IPS DF 19.7 (cell line): ENCODE results near the gene MRTFB.
"Not testable (repeated sequence)": the region's sequence is repeated elsewhere in the genome, so short reads cannot be mapped to it uniquely, and the experiment has no call there.

Experiments used
- DNase-seq: peaks from one replicate; pipeline ENCODE4 v3.0.0-alpha.2; 2013; ENCODE audit warnings: low read depth, low spot score

Gene MRTFB

GRCh38 chr16:14183962-14184361 is 112.8 kb downstream of the MRTFB start:
- not testable (repeated sequence) for DNase-seq

GRCh38 chr16:14186007-14186794 is 115.1 kb downstream of the MRTFB start:
- DNase-seq, result no peak

GRCh38 chr16:14186795-14187221 is 115.7 kb downstream of the MRTFB start:
- DNase-seq, result no peak

DNA sequence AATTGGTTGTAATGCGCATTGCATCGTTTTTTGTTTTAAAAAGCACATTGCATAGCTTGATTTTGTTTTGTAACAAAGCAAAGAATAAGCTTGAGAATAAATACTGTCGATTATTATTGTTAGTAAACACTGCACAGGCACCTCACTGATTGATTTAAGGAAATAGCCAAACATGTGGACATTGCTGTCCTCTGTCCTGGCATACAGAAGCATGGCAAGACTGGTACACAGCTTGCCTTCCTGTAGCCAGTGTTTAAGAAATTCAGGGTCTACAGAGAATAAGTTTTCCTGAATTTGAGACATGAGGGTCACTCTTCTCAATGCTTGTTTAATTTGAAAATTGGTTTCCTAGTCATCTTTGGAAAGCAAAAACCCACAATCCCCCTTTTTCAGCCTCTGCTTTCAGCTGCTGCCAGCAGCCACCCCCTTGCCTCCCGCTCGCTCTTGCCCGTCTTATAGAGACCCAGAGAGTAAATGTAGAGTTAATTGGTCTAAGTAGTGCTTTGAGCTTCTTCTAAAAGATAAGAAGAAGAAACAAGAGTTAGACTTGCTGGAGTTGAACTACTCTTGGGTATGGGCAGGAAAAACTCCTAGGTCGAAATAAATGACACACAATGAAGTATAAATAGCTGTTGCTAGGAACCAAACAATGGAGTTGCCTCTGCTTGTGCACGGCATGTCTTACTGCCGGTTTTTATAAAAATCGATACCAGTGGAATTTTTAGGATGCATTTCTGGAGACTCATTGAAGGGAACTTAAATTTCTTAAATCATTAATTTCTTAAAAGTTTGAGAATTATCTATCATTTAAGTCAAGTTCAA is 116.6 kb downstream of the MRTFB start:
- DNase-seq, result no peak

GRCh38 chr16:14193316-14193871 is 122.3 kb downstream of the MRTFB start:
- DNase-seq, result no peak

GRCh38 chr16:14194721-14195120 is 123.6 kb downstream of the MRTFB start:
- DNase-seq, result no peak

GRCh38 chr16:14196011-14196410 is 124.9 kb downstream of the MRTFB start:
- no peak for DNase-seq

DNA sequence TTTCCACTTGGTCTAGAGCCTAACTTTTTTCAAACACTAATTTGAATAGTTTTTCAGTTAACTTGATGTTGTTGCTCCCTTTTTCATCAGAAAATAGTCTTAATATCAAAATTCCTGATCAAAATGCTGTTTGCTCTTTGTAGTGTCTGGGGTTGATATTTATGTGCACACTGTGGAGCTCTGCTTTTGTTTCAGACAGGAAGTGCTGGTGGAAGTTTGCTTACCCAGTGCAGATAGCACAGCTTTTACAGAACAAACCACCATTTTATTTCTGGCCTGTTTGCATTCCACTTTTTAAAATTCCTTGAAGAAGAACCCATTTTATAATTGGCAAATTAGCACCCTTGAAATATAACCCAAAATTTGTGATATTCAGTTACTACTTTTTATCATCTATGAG is 125.4 kb downstream of the MRTFB start:
- DNase-seq, result no peak

DNA sequence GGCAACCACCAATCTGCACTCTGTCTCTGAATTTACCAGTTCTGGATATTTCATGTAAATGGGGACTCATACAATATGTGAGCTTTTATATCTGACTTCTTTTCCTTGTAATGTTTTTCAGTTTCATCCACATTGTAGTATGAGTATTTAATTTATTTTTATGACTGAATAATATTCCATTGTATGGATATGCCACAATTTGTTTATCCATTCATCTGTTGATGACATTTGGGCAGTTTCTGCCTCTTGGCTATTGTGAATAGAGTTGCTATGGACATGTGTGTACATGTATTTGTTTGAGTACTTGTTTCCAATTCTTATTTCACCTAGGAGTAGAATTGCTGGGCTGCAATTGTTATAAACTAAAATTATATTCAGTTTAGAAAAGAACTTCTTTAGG is 126.9 kb downstream of the MRTFB start:
- no peak for DNase-seq

GRCh38 chr16:14198572-14198971 is 127.5 kb downstream of the MRTFB start:
- DNase-seq, result no peak

DNA sequence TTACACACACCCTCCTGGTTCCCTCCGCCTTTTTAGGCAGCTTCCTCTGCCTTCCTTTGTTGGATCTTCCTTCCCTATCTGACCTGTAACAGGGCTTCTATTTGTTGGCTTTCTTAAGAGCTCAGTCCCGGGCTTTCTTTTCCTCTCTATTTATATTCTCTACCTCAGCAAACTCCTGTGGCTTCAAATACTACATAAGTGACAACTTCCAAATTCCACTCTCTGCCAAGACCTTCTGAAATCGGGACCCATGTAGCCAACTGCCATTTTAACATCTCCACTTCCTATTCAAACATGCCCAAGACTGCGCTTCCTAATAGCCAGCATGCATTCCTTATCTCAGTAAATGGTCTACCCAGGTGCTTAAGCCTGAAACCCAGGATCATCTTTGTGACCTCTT is 128.1 kb downstream of the MRTFB start:
- no peak for DNase-seq

- no peak for DNase-seq
Measured at GRCh38 chr16:14199624-14200023, 128.5 kb downstream of the MRTFB start.

- DNase-seq, result no peak
Measured at GRCh38 chr16:14202095-14202494, 131.0 kb downstream of the MRTFB start.

DNA sequence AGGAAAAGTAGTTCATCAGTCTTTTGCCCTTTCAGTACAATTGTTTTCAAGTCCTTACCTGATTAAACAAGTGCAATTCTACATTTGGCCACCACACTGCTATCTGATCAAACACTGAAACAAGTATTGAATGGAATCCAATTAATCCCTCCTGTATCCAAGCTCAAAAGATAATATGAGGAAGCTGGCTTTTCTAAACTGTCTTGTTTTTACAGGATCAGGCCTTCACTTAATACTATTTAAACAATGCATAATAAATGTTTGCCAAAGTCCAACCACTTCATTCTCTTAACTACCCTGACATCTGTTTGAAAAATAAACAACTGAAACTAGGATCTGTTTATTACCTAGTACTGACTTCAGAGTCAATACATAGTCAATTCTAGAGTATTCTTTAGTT is 131.6 kb downstream of the MRTFB start:
- DNase-seq, result no peak

DNA sequence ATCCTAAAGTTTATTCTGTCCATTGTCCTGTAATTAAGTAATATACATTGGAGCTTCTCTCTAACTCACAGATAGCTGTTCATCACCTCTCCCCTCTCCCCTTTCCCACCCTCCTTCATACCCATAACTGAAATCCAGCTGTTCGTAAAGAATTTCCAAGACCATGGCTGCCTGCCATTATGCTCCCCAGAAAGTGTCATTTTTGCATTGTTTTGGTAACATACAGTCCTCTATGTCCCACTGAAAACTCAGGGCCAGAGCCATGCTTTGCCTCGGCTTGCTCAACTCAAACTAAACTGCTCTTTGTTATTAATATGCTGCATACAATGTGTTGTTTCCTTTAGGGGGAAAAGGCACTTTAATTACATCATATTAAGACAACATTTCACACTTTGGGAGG is 132.0 kb downstream of the MRTFB start:
- no peak for DNase-seq

GRCh38 chr16:14205666-14206065 is 134.5 kb downstream of the MRTFB start:
- DNase-seq, result no peak

- no peak for DNase-seq
Measured at GRCh38 chr16:14211856-14212543, 140.9 kb downstream of the MRTFB start.

DNA sequence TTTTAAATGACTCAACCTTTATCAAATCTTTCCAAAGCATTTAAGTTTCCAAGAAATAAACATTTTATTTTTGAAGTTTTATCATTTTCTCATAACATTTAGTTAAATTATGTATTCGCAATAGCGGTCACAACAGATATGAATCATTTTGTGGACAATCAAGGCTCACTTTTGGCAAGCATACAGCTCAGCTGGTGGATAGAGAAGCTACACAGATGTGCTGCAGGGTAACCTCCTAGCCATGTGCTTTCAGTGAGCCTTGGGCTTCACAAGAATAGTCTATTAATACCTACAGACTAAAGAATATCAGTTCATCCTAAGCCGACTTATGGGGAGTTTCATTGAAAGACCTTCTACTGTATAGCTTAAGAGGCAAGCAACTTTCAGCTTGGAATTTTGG is 144.8 kb downstream of the MRTFB start:
- DNase-seq, result no peak

DNA sequence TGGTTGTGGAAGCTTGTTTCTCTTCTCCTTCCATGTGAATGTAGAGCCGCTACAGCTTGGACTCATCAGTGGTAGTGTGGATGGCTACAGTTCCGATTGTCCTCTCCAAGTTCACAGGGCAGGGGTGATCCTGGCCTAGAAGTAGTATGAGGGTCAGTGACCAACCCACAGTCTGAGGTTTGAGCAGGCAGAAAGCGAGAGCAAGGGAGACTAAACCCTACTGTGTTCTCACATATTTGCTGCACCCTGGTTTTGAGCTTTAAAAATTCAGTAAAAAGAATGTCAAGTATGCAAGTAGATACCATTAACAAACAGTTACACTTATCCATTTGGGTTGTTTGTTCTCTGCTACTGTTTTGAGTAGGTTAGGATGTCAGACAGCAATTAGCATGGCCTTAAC is 148.9 kb downstream of the MRTFB start:
- DNase-seq, result no peak

- no peak for DNase-seq
Measured at GRCh38 chr16:14223632-14224031, 152.5 kb downstream of the MRTFB start.

DNA sequence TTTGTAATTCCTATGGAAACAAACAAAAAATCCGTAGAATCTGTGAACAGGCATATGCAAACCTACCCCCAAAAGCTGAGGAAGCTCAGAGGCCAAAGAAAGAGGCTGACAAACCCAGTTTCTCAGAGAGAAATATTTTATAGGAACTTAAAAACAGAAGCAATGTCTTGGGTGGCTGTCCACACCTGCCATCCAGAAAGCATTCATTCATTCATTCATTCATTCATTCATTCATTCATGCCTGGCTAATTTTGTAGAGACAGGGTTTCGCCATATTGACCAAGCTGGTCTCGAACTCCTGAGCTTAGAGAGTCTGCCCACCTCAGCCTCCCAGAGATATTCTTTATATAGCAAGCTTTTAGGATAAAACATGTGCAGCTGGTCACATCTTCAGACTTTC is 154.3 kb downstream of the MRTFB start:
- no peak for DNase-seq
